HCT116 (cell line): ENCODE measurements around the gene IL19. TPM values are rescaled to one million over a fixed set of nuclear protein-coding genes. Genes with fewer than 3 reads are reported as not detected.
A peak's percentile ranks its signal among the peaks of the same experiment; 100 is the strongest.

Experiments used
- ATAC-seq: fragments of 200-7000 bp; cut with Tn5 transposase; 2 replicates; pipeline ENCODE4 v1.9.1; 2020; ENCODE audit warnings: mild to moderate bottlenecking, moderate library complexity
- BruUV-seq: library from RNA; stranded (reverse); fragments of 400-500 nt; replicated peaks from 2 replicates; lab custom pipeline; 2021; lab: Mats Ljungman, UMichigan
- CTCF ChIA-PET: fragments of 300-600 bp; sonication (Branson Sonifier 250); formaldehyde crosslinking; loops from one replicate; lab custom pipeline; 2021; ENCODE audit warnings: antibody characterized with exemption; lab: Charles Lee
- POLR2A ChIA-PET: fragments of 300-600, 350-600 bp; sonication (Branson Sonifier 250); formaldehyde crosslinking; loops from one replicate; lab custom pipeline; 2021; ENCODE audit warnings: antibody characterized with exemption; lab: Charles Lee
- RAD21 ChIA-PET, 2 experiments: fragments of 300-600 bp; sonication (Branson Sonifier 250); formaldehyde crosslinking; loops; one replicate each; lab custom pipeline; 2023; ENCODE audit warnings: low total read pairs in 2 of 2; ENCODE audit not compliant: uncharacterized antibody in 2 of 2, unreplicated experiment in 2 of 2, low non-redundant PET in 1 of 2; lab: Charles Lee
- DNase-seq: peaks from one replicate; pipeline ENCODE4 v3.0.0-alpha.2; 2010; ENCODE audit warnings: low read depth, low spot score
- H2AFZ ChIP-seq: fragments of 200-600 bp; shearing (Covaris generic), sonication (generic); 2 replicates; pipeline ENCODE4 v1.6.1; 2017; ENCODE audit warnings: low read depth, mixed run types, mixed read lengths, antibody characterized with exemption, low read length; ENCODE audit not compliant: poor library complexity, severe bottlenecking
- H3K27ac ChIP-seq: 2 replicates; pipeline ENCODE4 v1.5.1; 2012; ENCODE audit warnings: low read depth, low read length
- H3K27me3 ChIP-seq: fragments of 200-600 bp; sonication (generic); 2 replicates; pipeline ENCODE4 v1.6.1; 2016; ENCODE audit warnings: mixed run types, low read length, mixed read lengths; ENCODE audit not compliant: insufficient read depth
- H3K36me3 ChIP-seq, 2 experiments: fragments of 200-500 bp in 1 of 2; fragments of 200-600 bp in 1 of 2; sonication (Bioruptor generic) in 1 of 2; sonication (generic) in 1 of 2; 2 replicates each; pipeline versions ENCODE4 v1.5.1 to v1.6.1; 2014 to 2016; ENCODE audit warnings: low read length in 2 of 2, inconsistent platforms in 1 of 2, mixed read lengths in 1 of 2, mixed run types in 1 of 2; ENCODE audit not compliant: insufficient read depth in 2 of 2, control insufficient read depth in 1 of 2
- H3K4me1 ChIP-seq, 2 experiments: fragments of 200-600 bp in 1 of 2; sonication (generic) in 1 of 2; 2 replicates each; pipeline versions ENCODE4 v1.5.1 to v1.6.1; 2012 to 2017; ENCODE audit warnings: low read length in 2 of 2, inconsistent platforms in 1 of 2, mild to moderate bottlenecking in 1 of 2, mixed read lengths in 1 of 2, mixed run types in 1 of 2, moderate library complexity in 1 of 2; ENCODE audit not compliant: insufficient read depth in 2 of 2, control insufficient read depth in 1 of 2
- H3K4me2 ChIP-seq: fragments of 200-600 bp; sonication (generic); 2 replicates; pipeline ENCODE4 v1.6.1; 2017; ENCODE audit warnings: mixed run types, low read length, mixed read lengths
- H3K4me3 ChIP-seq, 2 experiments: fragments of 200-600 bp in 1 of 2; sonication (generic) in 1 of 2; replicated peaks in 1 of 2; 2 replicates each; pipeline ENCODE4 v1.5.1; 2011 to 2016; ENCODE audit warnings: low read length in 2 of 2, control low read depth in 1 of 2, low read depth in 1 of 2, mild to moderate bottlenecking in 1 of 2, mixed read lengths in 1 of 2, mixed run types in 1 of 2
- H3K79me2 ChIP-seq: fragments of 200-600 bp; sonication (generic); 2 replicates; pipeline ENCODE4 v1.6.1; 2017; ENCODE audit warnings: mild to moderate bottlenecking, mixed run types, low read length, moderate library complexity, mixed read lengths; ENCODE audit not compliant: insufficient read depth
- H3K9ac ChIP-seq: fragments of 200-600 bp; sonication (generic); 2 replicates; pipeline ENCODE4 v1.6.1; 2016; ENCODE audit warnings: low read length, mixed read lengths
- H3K9me2 ChIP-seq: fragments of 200-600 bp; sonication (generic), shearing (Covaris generic); 2 replicates; pipeline ENCODE4 v1.6.1; 2017; ENCODE audit warnings: mixed run types, mild to moderate bottlenecking, moderate library complexity; ENCODE audit not compliant: insufficient read depth
- H3K9me3 ChIP-seq, 2 experiments: fragments of 200-500 bp in 1 of 2; fragments of 200-600 bp in 1 of 2; sonication (Bioruptor generic) in 1 of 2; sonication (generic) in 1 of 2; 2 replicates each; pipeline ENCODE4 v1.6.1; 2014 to 2017; ENCODE audit warnings: low read length in 2 of 2, mixed read lengths in 2 of 2, inconsistent platforms in 1 of 2, low read depth in 1 of 2, mild to moderate bottlenecking in 1 of 2, mixed run types in 1 of 2, moderate library complexity in 1 of 2; ENCODE audit not compliant: control insufficient read depth in 1 of 2, insufficient read depth in 1 of 2
- H4K20me1 ChIP-seq: fragments of 200-600 bp; sonication (generic), shearing (Covaris generic); 2 replicates; pipeline ENCODE4 v1.6.1; 2017; ENCODE audit warnings: mixed run types, mild to moderate bottlenecking, moderate library complexity; ENCODE audit not compliant: insufficient read depth
- ATF3 ChIP-seq: IDR thresholded peaks from 2 replicates; pipeline ENCODE4 v1.6.1; 2012
- CEBPB ChIP-seq: IDR thresholded peaks from 2 replicates; pipeline ENCODE4 v1.6.1; 2012; ENCODE audit warnings: low read depth
- CTCF ChIP-seq, 3 experiments: fragments of 200-600 bp in 1 of 3; sonication (generic) in 1 of 3; IDR thresholded peaks in 2 of 3; conservative IDR thresholded peaks in 1 of 3; 2 replicates each; pipeline ENCODE4 v1.5.1; 2012 to 2017; ENCODE audit warnings: low read depth in 2 of 3, low read length in 2 of 3, antibody characterized with exemption in 1 of 3, borderline replicate concordance in 1 of 3, control low read depth in 1 of 3, mild to moderate bottlenecking in 1 of 3, mixed read lengths in 1 of 3, mixed run types in 1 of 3, moderate library complexity in 1 of 3; ENCODE audit not compliant: insufficient read depth in 1 of 3
- EGR1 ChIP-seq: IDR thresholded peaks from 2 replicates; pipeline ENCODE4 v1.6.1; 2012; ENCODE audit warnings: low read depth
- ELF1 ChIP-seq: IDR thresholded peaks from 2 replicates; pipeline ENCODE4 v1.6.1; 2012; ENCODE audit warnings: low read depth, borderline replicate concordance
- FOSL1 ChIP-seq: IDR thresholded peaks from 2 replicates; pipeline ENCODE4 v1.6.1; 2012; ENCODE audit warnings: low read depth
- MAX ChIP-seq: IDR thresholded peaks from 2 replicates; pipeline ENCODE4 v1.6.1; 2012
- POLR2A ChIP-seq: IDR thresholded peaks from 2 replicates; pipeline ENCODE4 v1.7.0; 2011; ENCODE audit warnings: borderline replicate concordance; ENCODE audit not compliant: insufficient read depth, insufficient read length; ENCODE audit errors: extremely low read depth
- POLR2AphosphoS5 ChIP-seq: IDR thresholded peaks from 2 replicates; pipeline ENCODE4 v1.6.1; 2011; ENCODE audit warnings: mild to moderate bottlenecking, low read depth, low read length, moderate library complexity
- REST ChIP-seq: IDR thresholded peaks from 2 replicates; pipeline ENCODE4 v1.6.1; 2012; ENCODE audit warnings: low read depth
- SIN3A ChIP-seq: IDR thresholded peaks from 2 replicates; pipeline ENCODE4 v1.6.1; 2012; ENCODE audit warnings: low read depth
- SP1 ChIP-seq: IDR thresholded peaks from 2 replicates; pipeline ENCODE4 v1.6.1; 2012; ENCODE audit warnings: low read depth
- SRF ChIP-seq: IDR thresholded peaks from 2 replicates; pipeline ENCODE4 v1.6.1; 2012; ENCODE audit warnings: low read depth
- TCF7L2 ChIP-seq: IDR thresholded peaks from 2 replicates; pipeline ENCODE4 v1.7.0; 2011; ENCODE audit warnings: borderline replicate concordance, inconsistent platforms; ENCODE audit not compliant: insufficient read depth, insufficient read length; ENCODE audit errors: extremely low read depth
- YY1 ChIP-seq: IDR thresholded peaks from 2 replicates; pipeline ENCODE4 v1.6.1; 2011; ENCODE audit warnings: low read length, low read depth, moderate library complexity, mild to moderate bottlenecking; ENCODE audit not compliant: insufficient replicate concordance; ENCODE audit errors: extremely low read depth
- ZFX ChIP-seq: fragments of 450-650 bp; IDR thresholded peaks from 2 replicates; pipeline ENCODE4 v1.6.1; 2017
- intact Hi-C: fragments of 100-400 bp; cut with micrococcal nuclease; formaldehyde crosslinking; loops from 2 replicates; pipeline ENCODE4 v1.10.0; 2022
- total RNA-seq: library from RNA; stranded (reverse); gene quantifications from one replicate; pipeline ENCODE4 v1.2.1, GENCODE V29; 2021; ENCODE audit not compliant: unreplicated experiment

Gene IL19
- total RNA-seq, 1 experiment from 2014 or later = not detected

GRCh38 chr1:206802401-206802800 lies 31.8 kb downstream of the IL19 start:
- intact Hi-C loops = no loop called here
- Histone ChIP-seq H4K20me1 (no peaks in the 10 kb centered on the region), H3K4me1 (no peaks in the 10 kb centered on the region), H3K9me3 (no peaks in the 10 kb centered on the region), H3K36me3 (no peaks in the 10 kb centered on the region), H3K27me3 (peaks cover 12% of the 10 kb centered on the region), H3K9me2 (no peaks in the 10 kb centered on the region), H3K4me3 (no peak overlapping the region), H3K9ac (no peak overlapping the region)
- ATAC-seq = no peak
- TF ChIP-seq TCF7L2 (no peak), FOSL1 (0 out of 2 replicates have a peak, but pooled peaks have one; percentile 10)
- TF ChIP-seq, all 23 proteins: peak for 1
- ChIA-PET CTCF (no interaction called here), POLR2A (no interaction called here), RAD21 (no interaction called here)
- no peak overlapping the region for H3K27ac ChIP-seq
- no peak overlapping the region for H2AFZ ChIP-seq
- H3K4me2 ChIP-seq = no peak overlapping the region
- BruUV-seq = no TSS peak
- no peaks in the 10 kb centered on the region for H3K79me2 ChIP-seq
- no peak for DNase-seq

- Histone ChIP-seq H2AFZ (no peak overlapping the region), H3K9ac (no peak overlapping the region), H3K79me2 (no peaks in the 10 kb centered on the region), H3K27ac (no peak overlapping the region), H3K9me3 (no peaks in the 10 kb centered on the region), H4K20me1 (no peaks in the 10 kb centered on the region), H3K9me2 (no peaks in the 10 kb centered on the region), H3K36me3 (no peaks in the 10 kb centered on the region), H3K4me3 (no peak overlapping the region), H3K27me3 (peaks cover 12% of the 10 kb centered on the region), H3K4me1 (no peaks in the 10 kb centered on the region), H3K4me2 (no peak overlapping the region)
- DNase-seq = no peak
- BruUV-seq = no TSS peak
- ChIA-PET RAD21 (interaction anchor here in 1 of 2 experiments (0.6 kb wide), 1 partner anchor 11 kb away, joined by 3 read pairs; no protein-coding TSS in a partner anchor), CTCF (no interaction called here), POLR2A (no interaction called here)
- ATAC-seq = no peak
- intact Hi-C loops = no loop called here
- TF ChIP-seq ZFX (no peak), POLR2A (no peak), SP1 (no peak), CEBPB (no peak), YY1 (no peak), MAX (no peak), ELF1 (no peak), EGR1 (no peak), POLR2AphosphoS5 (no peak), CTCF (IDR thresholded peaks at IDR 0.05 in 2 of 3, conservative IDR thresholded peaks at IDR 0.05 in 1 of 3; ENCODE audit: borderline replicate concordance in 1 of 3, insufficient read depth in 1 of 3, low read depth in 2 of 3, low read length in 2 of 3) (no peak), SRF (no peak), SIN3A (no peak), ATF3 (no peak), REST (no peak), FOSL1 (no peak)
Measured at GRCh38 chr1:206803221-206803730, 32.7 kb downstream of the IL19 start.
